ENCODE measurements around the gene PRKG1.

- TF ChIP-seq, protein P1, sequence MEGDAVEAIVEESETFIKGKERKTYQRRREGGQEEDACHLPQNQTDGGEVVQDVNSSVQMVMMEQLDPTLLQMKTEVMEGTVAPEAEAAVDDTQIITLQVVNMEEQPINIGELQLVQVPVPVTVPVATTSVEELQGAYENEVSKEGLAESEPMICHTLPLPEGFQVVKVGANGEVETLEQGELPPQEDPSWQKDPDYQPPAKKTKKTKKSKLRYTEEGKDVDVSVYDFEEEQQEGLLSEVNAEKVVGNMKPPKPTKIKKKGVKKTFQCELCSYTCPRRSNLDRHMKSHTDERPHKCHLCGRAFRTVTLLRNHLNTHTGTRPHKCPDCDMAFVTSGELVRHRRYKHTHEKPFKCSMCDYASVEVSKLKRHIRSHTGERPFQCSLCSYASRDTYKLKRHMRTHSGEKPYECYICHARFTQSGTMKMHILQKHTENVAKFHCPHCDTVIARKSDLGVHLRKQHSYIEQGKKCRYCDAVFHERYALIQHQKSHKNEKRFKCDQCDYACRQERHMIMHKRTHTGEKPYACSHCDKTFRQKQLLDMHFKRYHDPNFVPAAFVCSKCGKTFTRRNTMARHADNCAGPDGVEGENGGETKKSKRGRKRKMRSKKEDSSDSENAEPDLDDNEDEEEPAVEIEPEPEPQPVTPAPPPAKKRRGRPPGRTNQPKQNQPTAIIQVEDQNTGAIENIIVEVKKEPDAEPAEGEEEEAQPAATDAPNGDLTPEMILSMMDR (IDR thresholded peaks at IDR 0.05), result no peak
- TF ChIP-seq POLR2A (IDR thresholded peaks at IDR 0.05), result no peak
These were observed 1098.3 kb downstream of the PRKG1 start for GRCh38 chr10:52172581-52172980.
